IPS-NIHi11 (cell line): Measurements from ENCODE around the gene OR6S1.
"Not testable (repeated sequence)": the region's sequence is repeated elsewhere in the genome, so short reads cannot be mapped to it uniquely, and the experiment has no call there.

ENCODE experiments used
- DNase-seq: peaks from one replicate; pipeline ENCODE4 v3.0.0; 2012; ENCODE audit warnings: mixed read lengths, low spot score

Gene OR6S1

GRCh38 chr14:20631023-20631879 lies 10.2 kb downstream of the OR6S1 start:
- no peak for DNase-seq

DNA sequence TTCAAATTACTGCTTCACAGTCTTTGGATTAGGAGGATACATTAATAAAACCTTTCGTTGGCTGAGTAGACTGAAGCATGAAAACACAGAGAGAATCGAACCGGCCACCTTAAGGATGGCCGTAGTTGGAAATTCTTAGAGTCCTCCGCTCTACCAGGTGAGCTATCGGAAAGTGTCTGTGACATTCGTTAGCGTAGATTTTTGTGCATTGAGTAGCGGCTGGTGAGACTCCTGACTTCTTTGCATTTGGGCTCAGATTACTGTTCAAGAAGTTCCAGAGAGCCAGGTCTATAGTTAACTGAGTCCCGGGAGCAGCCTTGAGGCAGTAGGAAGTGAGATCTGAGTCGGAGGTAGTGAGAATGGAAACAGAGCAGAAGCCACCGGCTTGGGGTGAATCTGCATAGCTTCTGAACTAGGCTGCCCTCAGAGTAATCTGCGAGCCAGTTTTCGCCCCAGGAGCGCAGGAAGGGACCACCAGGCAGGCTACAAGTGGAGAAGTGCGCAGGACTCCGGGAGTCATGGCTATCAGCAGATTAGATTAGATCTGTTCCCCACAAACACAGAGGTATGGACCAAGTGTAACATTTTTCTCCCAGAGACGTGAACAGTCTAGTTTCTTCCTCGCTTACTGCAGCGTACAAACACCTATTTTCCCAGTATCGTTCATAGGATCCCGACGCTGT lies 11.0 kb downstream of the OR6S1 start:
- peak; percentile 41 for DNase-seq

DNA sequence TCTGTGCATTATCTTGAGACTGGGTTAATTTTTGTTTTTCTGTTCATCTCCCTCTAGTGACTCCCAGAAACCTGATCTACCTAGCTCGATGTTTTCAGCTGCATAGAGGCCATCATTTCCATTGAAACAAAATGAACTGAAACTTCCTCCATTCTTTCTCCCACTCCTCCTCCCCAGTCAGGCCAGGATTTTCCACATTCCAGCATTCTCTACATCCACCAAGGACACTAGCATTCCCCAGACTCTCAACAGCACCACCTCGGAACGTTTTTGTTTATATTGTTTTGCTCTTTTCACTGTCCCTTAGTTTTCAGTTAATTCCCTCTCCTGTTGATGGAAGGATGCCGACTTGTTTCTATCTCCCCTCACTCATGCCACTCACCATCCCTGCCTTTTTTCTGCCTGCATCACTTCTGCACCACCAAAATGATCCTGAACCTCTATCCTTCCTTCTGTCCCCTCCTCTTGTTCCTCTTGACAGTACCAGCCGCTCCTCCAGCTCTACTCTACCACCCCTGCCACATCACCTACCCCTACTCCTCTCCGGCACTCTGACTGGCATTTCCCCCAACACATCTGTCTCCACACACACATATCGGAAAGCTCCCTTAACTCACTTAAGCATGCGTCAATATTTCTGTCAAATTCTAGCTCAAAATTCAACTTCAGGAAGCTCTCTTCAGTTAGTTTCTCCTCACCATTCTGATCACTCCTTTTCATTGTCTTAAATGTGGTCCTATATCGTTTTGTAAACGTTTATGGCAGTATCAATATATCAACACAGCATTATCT lies 13.2 kb downstream of the OR6S1 start:
- no peak for DNase-seq

DNA sequence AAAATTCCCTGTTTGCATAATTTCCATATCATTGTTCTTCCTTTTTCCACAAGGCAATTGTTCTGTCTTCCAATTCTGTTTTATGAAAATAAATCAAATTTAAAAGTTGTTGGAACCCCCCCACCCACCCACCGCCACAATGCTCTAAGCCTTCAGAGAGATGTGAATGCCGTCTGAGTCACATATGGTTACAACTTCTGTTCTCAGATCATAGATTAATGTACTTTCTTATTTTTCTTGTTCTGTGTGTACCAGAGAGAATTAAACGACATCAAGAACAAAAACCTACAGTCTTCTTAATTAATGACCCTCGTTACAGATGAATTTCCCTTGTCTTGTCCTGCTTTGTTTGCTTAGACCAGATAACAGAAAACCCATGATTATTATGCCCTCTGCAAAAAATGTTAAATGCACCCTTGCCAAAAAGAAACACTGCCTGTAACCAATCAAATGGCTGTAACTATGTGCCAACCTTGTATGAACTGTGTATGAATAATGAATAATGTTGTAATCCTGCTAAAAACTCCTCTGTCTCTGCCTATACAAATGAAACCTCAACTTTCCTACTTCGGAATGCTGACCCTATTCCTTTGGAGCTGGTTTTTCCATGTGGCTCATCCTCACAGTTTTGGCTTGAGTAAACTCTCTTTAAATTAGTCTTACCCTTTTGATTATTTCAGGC lies 14.0 kb downstream of the OR6S1 start:
- DNase-seq = no peak

DNA sequence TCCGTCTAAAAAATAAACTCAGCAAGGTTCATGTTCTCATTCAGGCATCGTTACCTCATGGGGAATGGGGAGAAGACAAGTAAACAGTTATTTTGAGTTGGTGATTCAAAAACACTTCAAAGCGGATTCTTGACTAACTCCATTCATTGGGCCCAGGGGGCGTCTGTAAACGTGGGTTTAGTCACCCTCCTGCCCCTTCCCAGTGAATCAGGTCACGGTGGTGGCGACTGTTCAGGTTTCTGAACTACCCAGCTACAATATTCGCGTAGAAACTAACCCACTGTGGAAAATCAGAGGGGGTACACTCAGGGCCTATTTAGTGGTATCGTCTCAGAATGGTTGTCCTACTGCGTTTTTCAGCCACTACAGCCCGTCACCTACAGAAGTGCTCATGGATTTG lies 15.2 kb downstream of the OR6S1 start:
- no peak for DNase-seq

DNA sequence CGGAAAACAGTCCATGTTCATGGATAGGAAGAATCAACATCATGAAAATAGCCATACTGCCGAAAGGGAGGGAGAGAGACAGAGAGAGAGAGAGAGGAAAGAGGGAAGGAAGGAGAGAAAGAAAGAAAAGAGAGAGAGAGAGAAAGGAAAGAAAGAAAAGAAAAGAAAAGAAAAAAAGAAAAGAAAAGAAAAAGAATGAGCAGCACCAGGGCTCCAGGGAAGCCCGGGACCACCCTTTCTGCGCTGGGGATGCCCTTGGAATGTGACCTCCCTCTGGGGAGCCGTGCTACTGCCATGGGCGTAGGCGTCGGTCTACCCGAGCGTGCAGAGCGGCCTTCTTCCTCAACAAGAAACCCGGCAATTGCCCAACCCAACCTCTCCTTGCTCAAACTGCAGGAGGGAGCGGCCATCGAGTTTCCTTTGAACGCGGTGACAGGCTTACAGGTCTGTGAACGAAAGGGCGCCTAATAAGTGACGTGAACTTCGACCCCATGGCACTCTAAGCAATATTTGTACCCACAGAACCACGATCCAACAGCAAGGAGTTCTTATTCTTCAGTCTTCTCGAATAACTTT lies 16.9 kb downstream of the OR6S1 start:
- DNase-seq = peak; percentile 58

- no peak for DNase-seq
Observed at GRCh38 chr14:20623798-20624197, 17.7 kb downstream of the OR6S1 start.

- no peak for DNase-seq
Observed at GRCh38 chr14:20622816-20623291, 18.6 kb downstream of the OR6S1 start.

DNA sequence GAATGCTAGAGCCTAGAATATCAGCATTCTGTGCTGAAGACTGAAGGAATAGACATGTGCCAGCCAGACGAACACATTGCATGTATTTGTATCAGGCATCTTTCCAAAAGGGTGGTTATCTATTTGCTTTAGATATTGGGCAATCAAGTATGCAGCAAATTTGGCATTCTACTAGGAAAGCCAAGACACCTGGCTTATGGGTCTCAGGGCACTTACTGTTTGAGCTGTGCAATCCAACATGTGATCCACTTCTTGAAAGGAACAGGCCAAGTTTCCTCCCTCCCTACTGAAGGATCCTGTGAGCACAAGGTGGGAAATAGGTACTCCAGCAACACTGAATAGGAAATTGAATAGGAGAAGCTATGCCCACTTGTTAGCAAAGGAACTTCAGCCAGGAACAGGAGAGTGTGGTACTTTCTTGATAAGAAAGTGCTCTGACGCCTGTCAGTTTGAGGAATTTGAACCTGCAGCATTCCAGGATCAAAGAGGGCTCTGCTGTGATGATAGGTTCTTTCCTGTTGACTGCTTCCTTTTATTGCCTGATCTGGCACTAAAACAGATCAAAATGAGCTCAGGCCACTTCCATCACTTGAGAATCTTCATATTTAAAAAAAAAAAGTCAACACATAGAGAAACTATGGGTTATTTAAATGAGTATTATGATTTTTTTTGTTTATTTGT lies 20.6 kb downstream of the OR6S1 start:
- no peak for DNase-seq

DNA sequence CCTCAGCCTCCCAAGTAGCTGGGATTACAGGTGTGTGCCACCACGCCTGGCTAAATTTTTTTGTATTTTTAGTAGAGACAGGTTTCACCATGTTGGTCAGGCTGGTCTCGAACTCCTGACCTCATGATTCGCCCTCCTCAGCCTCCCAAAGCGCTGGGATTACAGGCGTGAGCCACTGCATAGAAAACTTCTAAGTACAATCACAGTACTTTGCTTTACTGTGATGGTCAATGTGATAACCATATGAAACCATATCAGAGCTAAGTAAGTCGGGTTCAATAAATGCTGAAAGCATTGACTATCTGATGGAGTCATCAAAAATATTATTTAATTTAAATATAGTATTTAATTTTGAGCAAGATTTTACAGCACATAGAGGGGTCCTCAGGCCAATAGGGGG lies 21.8 kb downstream of the OR6S1 start:
- not testable (repeated sequence) for DNase-seq

DNA sequence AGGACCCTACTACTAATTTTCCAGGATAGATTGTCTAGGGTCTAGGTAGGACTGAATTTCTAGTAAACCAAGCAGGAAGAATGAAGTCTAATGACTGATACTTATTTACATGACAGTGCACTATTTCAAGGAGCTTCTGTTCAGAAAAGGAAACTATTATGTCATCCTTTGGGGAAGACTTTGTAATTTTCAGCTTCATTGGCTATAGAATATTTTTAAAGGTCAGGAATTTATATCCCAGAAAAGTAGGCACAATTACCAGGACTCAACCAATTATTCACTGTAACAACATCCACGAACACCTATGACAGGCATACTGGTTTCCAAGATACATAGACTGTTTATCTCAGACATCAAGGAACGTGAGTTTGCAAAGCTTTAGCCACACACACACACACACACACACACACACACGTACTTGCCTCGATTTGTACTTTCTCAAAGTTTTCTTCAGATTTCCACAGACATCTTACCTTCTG lies 23.2 kb downstream of the OR6S1 start:
- DNase-seq = no peak

DNA sequence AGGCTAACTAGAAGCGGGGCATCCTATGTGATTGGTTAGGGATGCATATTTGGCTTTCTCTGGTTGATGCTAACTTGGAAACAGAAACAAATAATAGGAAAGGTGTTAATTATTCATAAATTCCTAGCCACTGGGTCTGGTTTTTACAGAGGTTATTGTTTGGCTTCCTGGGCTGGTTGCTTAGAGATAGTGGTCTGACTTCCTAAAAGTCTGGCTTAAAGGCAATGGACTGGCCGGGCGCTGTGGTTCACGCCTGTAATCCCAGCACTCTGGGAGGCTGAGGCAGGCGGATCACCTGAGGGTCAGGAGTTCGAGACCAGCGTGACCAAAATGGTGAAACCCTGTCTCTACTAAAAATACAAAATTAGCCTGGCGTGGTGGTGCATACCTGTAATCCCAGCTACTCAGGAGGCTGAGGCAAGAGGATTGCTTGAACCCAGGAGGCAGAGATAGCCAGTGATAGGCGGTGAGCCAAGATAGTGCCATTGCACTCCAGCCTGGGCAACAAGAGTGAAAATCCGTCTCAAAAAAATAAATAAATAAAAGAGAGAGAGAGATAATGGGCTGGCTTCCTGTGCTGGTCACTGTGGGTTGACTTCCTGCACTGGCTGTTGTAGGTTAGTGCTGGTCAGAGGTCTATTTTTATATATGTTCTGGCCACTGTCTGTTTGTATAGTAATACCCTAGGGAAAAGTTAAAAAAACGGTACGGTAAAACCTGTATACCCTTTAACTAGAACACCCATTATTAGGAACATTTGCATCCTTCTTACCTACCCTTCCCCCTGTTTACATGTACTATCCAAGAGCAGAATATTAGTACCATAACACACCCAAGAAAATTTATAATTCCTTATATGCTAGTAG lies 24.1 kb downstream of the OR6S1 start:
- DNase-seq = no peak

GRCh38 chr14:20615996-20616395 lies 25.5 kb downstream of the OR6S1 start:
- no peak for DNase-seq

DNA sequence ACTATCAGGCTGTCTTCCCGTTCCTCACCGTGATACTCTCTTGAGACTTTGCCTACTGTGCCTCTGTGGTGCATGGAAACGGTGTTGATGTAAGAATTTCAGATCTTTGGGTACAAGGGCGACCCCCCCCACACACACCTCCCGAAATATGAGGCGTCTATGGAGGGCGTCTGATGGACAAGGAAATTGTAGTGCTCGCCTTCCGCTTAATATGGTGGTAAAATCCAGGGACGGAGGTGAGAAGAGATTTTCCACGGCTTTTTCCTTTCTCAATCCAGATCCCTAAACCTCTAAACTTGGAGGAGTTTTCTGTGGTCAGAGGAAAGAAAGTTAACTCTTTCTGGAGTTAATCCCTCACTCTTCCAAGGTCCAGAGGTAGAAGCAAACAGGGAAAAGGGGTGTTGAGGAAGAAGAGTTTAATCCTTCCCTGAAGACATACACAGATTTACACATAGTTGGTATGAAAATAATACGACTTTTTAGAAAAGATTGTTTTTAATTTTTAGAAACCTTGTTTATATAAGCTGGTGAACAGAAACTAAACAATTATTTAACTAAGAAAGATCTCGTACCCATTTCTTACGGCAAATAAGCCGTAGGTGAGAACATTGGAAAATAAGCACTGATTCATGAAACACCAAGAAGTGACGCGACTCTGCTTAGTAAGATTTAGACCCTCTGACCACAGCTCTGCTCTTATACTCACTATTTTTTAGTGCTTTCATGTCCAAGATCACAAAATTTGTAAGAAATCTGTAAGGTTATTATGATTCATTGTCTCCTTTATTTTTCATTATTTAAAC lies 27.3 kb downstream of the OR6S1 start:
- DNase-seq = no peak

GRCh38 chr14:20613094-20614037 lies 28.1 kb downstream of the OR6S1 start:
- DNase-seq = peak; percentile 61

DNA sequence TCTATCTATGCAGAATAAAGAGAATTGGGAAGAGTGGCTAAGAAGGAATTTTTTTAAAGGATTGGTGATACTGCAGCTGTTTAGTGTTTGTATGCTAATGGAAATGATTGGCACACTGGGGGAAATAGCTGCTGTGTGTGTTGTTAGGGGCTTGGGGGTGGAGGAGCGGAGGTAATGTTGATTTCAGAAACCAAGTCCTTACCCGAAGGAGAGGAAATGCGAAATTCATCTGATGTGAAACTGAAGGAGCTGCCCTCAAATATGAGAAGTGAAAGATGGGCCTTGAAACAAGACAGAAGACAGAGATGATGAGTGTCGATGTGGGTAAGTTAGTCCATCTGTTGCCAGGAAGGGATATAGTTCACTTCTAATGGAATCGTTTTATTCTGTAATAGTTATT lies 29.1 kb downstream of the OR6S1 start:
- no peak for DNase-seq

DNA sequence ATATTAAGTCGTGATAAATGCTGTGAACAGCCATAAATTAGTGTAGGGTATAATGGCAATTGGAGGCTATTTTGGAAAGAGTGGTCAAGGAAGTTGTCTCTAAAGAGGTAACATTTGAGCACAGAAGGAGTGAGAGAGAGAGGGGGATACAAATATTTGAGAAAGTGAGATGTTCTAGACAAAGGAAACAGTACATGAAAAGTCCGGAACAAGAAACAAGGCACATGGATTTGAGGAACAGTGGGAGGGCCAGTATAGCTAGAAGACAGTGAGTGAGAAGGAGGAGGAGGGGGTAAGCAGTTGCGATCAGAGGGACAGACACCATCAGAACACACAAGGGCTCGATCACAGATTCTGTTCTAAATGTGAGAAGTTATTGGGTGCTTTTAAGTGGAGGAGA lies 30.2 kb downstream of the OR6S1 start:
- no peak for DNase-seq
